Endothelial cell of umbilical vein (primary cell): ENCODE results near the gene CTSA. TPM values are rescaled to one million over a fixed set of nuclear protein-coding genes. Genes with fewer than 3 reads are reported as not detected.

Experiments used
- BruUV-seq: library from RNA; stranded (reverse); fragments of 400-500 nt; replicated peaks from 2 replicates; lab custom pipeline; 2021; lab: Mats Ljungman, UMichigan
- CTCF ChIA-PET: fragments of 300-600, 350-600 bp; sonication (Branson Sonifier 250); formaldehyde crosslinking; loops from one replicate; lab custom pipeline; 2021; ENCODE audit warnings: antibody characterized with exemption, inconsistent platforms; lab: Charles Lee
- POLR2A ChIA-PET: fragments of 300-600, 350-600 bp; sonication (Branson Sonifier 250); formaldehyde crosslinking; loops from one replicate; lab custom pipeline; 2021; ENCODE audit warnings: antibody characterized with exemption, inconsistent platforms; lab: Charles Lee
- DNase-seq: peaks from one replicate; pipeline ENCODE4 v3.0.0-alpha.2; 2011; ENCODE audit warnings: low read depth, low spot score
- FAIRE-seq: peaks from 2 replicates; lab custom pipeline; 2011; peaks lifted over from hg19 to GRCh38; lab: Jason Lieb, UNC
- H2AFZ ChIP-seq: 2 replicates; pipeline ENCODE4 v1.6.0; 2012; ENCODE audit warnings: low read depth, low read length, control low read depth, inconsistent platforms
- H3K27ac ChIP-seq: 2 replicates; pipeline ENCODE4 v1.5.1; 2011; ENCODE audit warnings: low read depth, mild to moderate bottlenecking, control low read depth, low read length, moderate library complexity; ENCODE audit not compliant: insufficient read depth
- H3K27me3 ChIP-seq, 2 experiments: 2 replicates each; pipeline versions ENCODE4 v1.6.0 to v1.6.1; 2011; ENCODE audit warnings: low read length in 2 of 2, mixed read lengths in 1 of 2; ENCODE audit not compliant: control insufficient read depth in 2 of 2, insufficient read depth in 2 of 2
- H3K36me3 ChIP-seq, 2 experiments: 2 replicates in 1 of 2; 3 replicates in 1 of 2; pipeline ENCODE4 v1.5.1; 2011; ENCODE audit warnings: low read length in 2 of 2, mild to moderate bottlenecking in 1 of 2, moderate library complexity in 1 of 2; ENCODE audit not compliant: control insufficient read depth in 2 of 2, insufficient read depth in 2 of 2; ENCODE audit errors: extremely low read depth in 1 of 2
- H3K4me1 ChIP-seq: 3 replicates; pipeline ENCODE4 v1.5.1; 2011; ENCODE audit warnings: mild to moderate bottlenecking, low read length; ENCODE audit not compliant: control insufficient read depth, insufficient read depth; ENCODE audit errors: extremely low read depth
- H3K4me2 ChIP-seq: 2 replicates; pipeline ENCODE4 v1.6.1; 2011; ENCODE audit warnings: low read length, control low read depth, mixed read lengths; ENCODE audit not compliant: insufficient read depth
- H3K4me3 ChIP-seq, 3 experiments: fragments of 200-600 bp in 1 of 3; sonication (generic), shearing (Covaris generic) in 1 of 3; replicated peaks in 1 of 3; 2 replicates each; pipeline ENCODE4 v1.5.1; 2011 to 2016; ENCODE audit warnings: control low read depth in 3 of 3, low read length in 3 of 3, mild to moderate bottlenecking in 2 of 3, inconsistent platforms in 1 of 3, low read depth in 1 of 3, moderate library complexity in 1 of 3; ENCODE audit not compliant: insufficient read depth in 1 of 3
- H3K79me2 ChIP-seq: 2 replicates; pipeline ENCODE4 v1.6.0; 2012; ENCODE audit warnings: low read length, inconsistent platforms; ENCODE audit not compliant: control insufficient read depth, insufficient read depth
- H3K9ac ChIP-seq: replicated peaks from 2 replicates; pipeline ENCODE3; 2011; ENCODE audit warnings: low read length, control low read depth; ENCODE audit not compliant: insufficient read depth; ENCODE audit errors: extremely low read depth
- H3K9me1 ChIP-seq: replicated peaks from 3 replicates; pipeline ENCODE4 v1.6.0; 2011; ENCODE audit warnings: mild to moderate bottlenecking, low read length; ENCODE audit not compliant: control insufficient read depth, insufficient read depth; ENCODE audit errors: extremely low read depth
- H3K9me3 ChIP-seq: replicated peaks from 2 replicates; pipeline ENCODE4 v1.5.1; 2012; ENCODE audit warnings: low read length, inconsistent platforms; ENCODE audit not compliant: control insufficient read depth, insufficient read depth
- H4K20me1 ChIP-seq: replicated peaks from 2 replicates; pipeline ENCODE3; 2011; ENCODE audit warnings: mild to moderate bottlenecking, low read length; ENCODE audit not compliant: control insufficient read depth, insufficient read depth; ENCODE audit errors: extremely low read depth
- CTCF ChIP-seq, 2 donors: IDR thresholded peaks; 1 replicate in 1 of 2; 2 replicates in 1 of 2; pipeline ENCODE4 v1.5.1; 2011; ENCODE audit warnings: low read length in 2 of 2, mild to moderate bottlenecking in 2 of 2, moderate library complexity in 2 of 2, control low read depth in 1 of 2, inconsistent platforms in 1 of 2, low read depth in 1 of 2; ENCODE audit not compliant: insufficient read depth in 1 of 2; ENCODE audit errors: extremely low read depth in 1 of 2
- EZH2 ChIP-seq: IDR thresholded peaks from 2 replicates; pipeline ENCODE4 v1.6.1; 2012; ENCODE audit warnings: borderline replicate concordance, low read depth, mild to moderate bottlenecking, moderate library complexity, low read length, inconsistent platforms; ENCODE audit not compliant: severe bottlenecking
- FOS ChIP-seq: IDR thresholded peaks from 2 replicates; pipeline ENCODE4 v1.6.1; 2011; ENCODE audit warnings: mild to moderate bottlenecking, low read length, moderate library complexity, borderline replicate concordance; ENCODE audit not compliant: insufficient read depth
- GATA2 ChIP-seq: IDR thresholded peaks from 2 replicates; pipeline ENCODE4 v1.7.0; 2011; ENCODE audit warnings: low read depth, mild to moderate bottlenecking, moderate library complexity, mixed read lengths, low read length; ENCODE audit not compliant: insufficient read length, insufficient read depth
- JUN ChIP-seq: IDR thresholded peaks from 2 replicates; pipeline ENCODE4 v1.6.1; 2011; ENCODE audit warnings: borderline replicate concordance, low read depth; ENCODE audit not compliant: insufficient read length, insufficient read depth
- MAX ChIP-seq: IDR thresholded peaks from 2 replicates; pipeline ENCODE4 v1.6.1; 2011; ENCODE audit not compliant: insufficient read depth, insufficient read length
- MYC ChIP-seq: IDR thresholded peaks from one replicate; pipeline ENCODE4 v1.6.1; 2011; ENCODE audit warnings: mild to moderate bottlenecking, low read depth, low read length
- POLR2A ChIP-seq: IDR thresholded peaks from 2 replicates; pipeline ENCODE4 v1.6.1; 2012; ENCODE audit warnings: low read depth, mild to moderate bottlenecking, control low read depth, low read length
- POLR2AphosphoS5 ChIP-seq: IDR thresholded peaks from 2 replicates; pipeline ENCODE4 v1.6.1; 2012; ENCODE audit warnings: low read depth, mild to moderate bottlenecking, control low read depth, low read length, moderate library complexity; ENCODE audit not compliant: insufficient read depth
- dilution Hi-C: fragments of 300-500 bp; cut with MboI; formaldehyde crosslinking; loops from one replicate; pipeline ENCODE4 v1.15.0; 2019; ENCODE audit warnings: low sequenced_read_pairs; ENCODE audit not compliant: extremely low pct_ligation_motif_present
- intact Hi-C: fragments of 100-400 bp; cut with micrococcal nuclease; formaldehyde crosslinking; loops from one replicate; pipeline ENCODE4 v1.10.0; 2022
- polyA plus RNA-seq, 4 experiments: library from polyadenylated mRNA; depleted of rRNA in 3 of 4; stranded (reverse) in 3 of 4; unstranded in 1 of 4; fragments of >200 nt; gene quantifications; 2 replicates each; pipeline versions ENCODE4 v1.2.1 to v1.2.3, GENCODE V29; 2011 to 2012; ENCODE audit warnings: missing spikeins in 1 of 4
- total RNA-seq: library from RNA; stranded (reverse); gene quantifications from 2 replicates; pipeline ENCODE4 v1.2.3, GENCODE V29; 2021

The CTSA gene
- total and polyA plus RNA-seq, 2 donors (not counting 3 experiments of a cell fraction or from before 2014, with no cell fraction given) = 169 to 409 TPM

- CTCF ChIA-PET = interaction anchor here (1.5 kb wide), 1 partner anchor 57 kb away, joined by 6 read pairs; no protein-coding TSS in a partner anchor
- TF ChIP-seq MYC = no peak
- no peak for TF ChIP-seq POLR2AphosphoS5
- no peak for TF ChIP-seq CTCF (IDR thresholded peaks at IDR 0.05; ENCODE audit: extremely low read depth in 1 of 2, insufficient read depth in 1 of 2, low read depth in 1 of 2, low read length in 2 of 2)
- no peak for TF ChIP-seq MAX
- no peak for TF ChIP-seq GATA2
- no peak for TF ChIP-seq POLR2A
- peak; percentile 52 for TF ChIP-seq FOS
- no peak for TF ChIP-seq EZH2
- peak; percentile 39 for TF ChIP-seq JUN
- Histone ChIP-seq H3K36me3 (peaks cover 0 to 4% of the 10 kb centered on the region in 2 experiments), H2AFZ (no peak overlapping the region), H3K9me1 (no peaks in the 10 kb centered on the region), H3K9me3 (no peaks in the 10 kb centered on the region), H3K27ac (no peak overlapping the region), H4K20me1 (no peaks in the 10 kb centered on the region), H3K79me2 (no peaks in the 10 kb centered on the region), H3K4me2 (no peak overlapping the region), H3K4me1 (peaks cover 28% of the 10 kb centered on the region), H3K9ac (no peak overlapping the region), H3K4me3 (no peak overlapping the region), H3K27me3 (no peaks in the 10 kb centered on the region)
- dilution Hi-C loops = no loop called here
- intact Hi-C loops = loop anchor here (10.0 kb wide), 1 partner anchor 568 kb away; the partner anchor contains the start of gene SDC4
- DNase-seq (peak; percentile 52), FAIRE-seq (peak; percentile 75)
- no TSS peak for BruUV-seq
- POLR2A ChIA-PET = no interaction called here
These were observed 22.0 kb downstream of the CTSA start for GRCh38 chr20:45913116-45913515.
